ENCODE measurements around the gene PRSS53. TPM values are rescaled to one million over a fixed set of nuclear protein-coding genes. Genes with fewer than 3 reads are reported as not detected.

PRSS53 gene
- total and polyA plus RNA-seq, 4 donors: 0.51 to 14.5 (median 3.0) TPM

- Histone ChIP-seq H3K4me1 (ENCODE audit: control insufficient read depth in 4 of 4, insufficient read depth in 4 of 4, low read length in 3 of 4) (peaks cover 0 to 16% (median 9%) of the 10 kb centered on the region in 4 donors), H3K27ac (ENCODE audit: low read depth in 1 of 2, low read length in 2 of 2) (no peak overlapping the region), H3K4me3 (ENCODE audit: low read depth in 1 of 3, low read length in 3 of 3) (no peak overlapping the region), H3K27me3 (ENCODE audit: control insufficient read depth in 4 of 4, insufficient read depth in 4 of 4, low read length in 3 of 4) (no peaks in the 10 kb centered on the region), H3K36me3 (ENCODE audit: control insufficient read depth in 4 of 4, insufficient read depth in 3 of 4, low read depth in 1 of 4, low read length in 3 of 4) (peaks cover 4 to 46% (median 18%) of the 10 kb centered on the region in 4 donors), H3K9me3 (ENCODE audit: control insufficient read depth in 4 of 4, low read length in 3 of 4) (no peaks in the 10 kb centered on the region), H3K9ac (ENCODE audit: low read depth in 1 of 2, low read length in 2 of 2) (no peak overlapping the region)
- WGBS: 96% methylated on average over 30 of the region's 30 CpGs
- TF ChIP-seq HNF4A (conservative IDR thresholded peaks at IDR 0.05) (no peak), RXRA (IDR thresholded peaks at IDR 0.05) (no peak), MAX (IDR thresholded peaks at IDR 0.05) (no peak), NR2F2 (IDR thresholded peaks at IDR 0.05) (no peak), ATF3 (IDR thresholded peaks at IDR 0.05) (no peak), HNF4G (IDR thresholded peaks at IDR 0.05) (no peak), YY1 (IDR thresholded peaks at IDR 0.05) (no peak), GABPA (IDR thresholded peaks at IDR 0.05 in 1 of 2, conservative IDR thresholded peaks at IDR 0.05 in 1 of 2) (no peak), CTCF (IDR thresholded peaks at IDR 0.05; ENCODE audit: low read depth, low read length, missing input control) (no peak), EGR1 (IDR thresholded peaks at IDR 0.05; ENCODE audit: low read depth in 2 of 2) (no peak), TAF1 (conservative IDR thresholded peaks at IDR 0.05) (no peak), RAD21 (IDR thresholded peaks at IDR 0.05) (no peak), JUND (IDR thresholded peaks at IDR 0.05) (no peak), REST (IDR thresholded peaks at IDR 0.05) (no peak), FOXA1 (IDR thresholded peaks at IDR 0.05) (no peak), FOXA2 (IDR thresholded peaks at IDR 0.05) (no peak)
- DNase-seq (ENCODE audit: low spot score): no peak
Measured at GRCh38 chr16:31077592-31078396, 10.9 kb downstream of the PRSS53 start.

DNA sequence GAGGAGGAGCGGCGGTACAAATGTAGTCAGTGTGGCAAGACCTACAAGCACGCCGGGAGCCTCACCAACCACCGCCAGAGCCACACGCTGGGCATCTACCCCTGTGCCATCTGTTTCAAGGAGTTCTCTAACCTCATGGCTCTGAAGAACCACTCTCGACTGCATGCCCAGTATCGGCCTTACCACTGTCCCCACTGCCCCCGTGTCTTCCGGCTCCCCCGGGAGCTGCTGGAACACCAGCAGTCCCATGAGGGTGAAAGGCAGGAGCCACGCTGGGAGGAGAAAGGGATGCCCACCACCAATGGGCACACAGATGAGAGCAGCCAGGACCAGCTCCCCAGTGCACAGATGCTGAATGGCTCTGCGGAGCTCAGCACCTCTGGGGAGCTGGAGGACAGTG lies 11.7 kb downstream of the PRSS53 start:
- Histone ChIP-seq H3K27me3 (ENCODE audit: control insufficient read depth in 4 of 4, insufficient read depth in 4 of 4, low read length in 3 of 4) (no peaks in the 10 kb centered on the region), H3K9me3 (ENCODE audit: control insufficient read depth in 4 of 4, low read length in 3 of 4) (no peaks in the 10 kb centered on the region), H3K27ac (ENCODE audit: low read depth in 1 of 2, low read length in 2 of 2) (no peak overlapping the region), H3K4me1 (ENCODE audit: control insufficient read depth in 4 of 4, insufficient read depth in 4 of 4, low read length in 3 of 4) (peaks cover 0 to 23% (median 17%) of the 10 kb centered on the region in 4 donors), H3K36me3 (ENCODE audit: control insufficient read depth in 4 of 4, insufficient read depth in 3 of 4, low read depth in 1 of 4, low read length in 3 of 4) (peaks cover 4 to 46% (median 18%) of the 10 kb centered on the region in 4 donors), H3K9ac (ENCODE audit: low read depth in 1 of 2, low read length in 2 of 2) (no peak overlapping the region), H3K4me3 (ENCODE audit: low read depth in 1 of 3, low read length in 3 of 3) (no peak overlapping the region)
- no peak for DNase-seq (ENCODE audit: low spot score)
- no peak for TF ChIP-seq HNF4A (conservative IDR thresholded peaks at IDR 0.05)
- TF ChIP-seq CTCF (IDR thresholded peaks at IDR 0.05; ENCODE audit: low read depth, low read length, missing input control): no peak
- no peak for TF ChIP-seq EGR1 (IDR thresholded peaks at IDR 0.05; ENCODE audit: low read depth in 2 of 2)
- TF ChIP-seq RAD21 (IDR thresholded peaks at IDR 0.05): no peak
- TF ChIP-seq RXRA (IDR thresholded peaks at IDR 0.05): no peak
- no peak for TF ChIP-seq TAF1 (conservative IDR thresholded peaks at IDR 0.05)
- TF ChIP-seq HNF4G (IDR thresholded peaks at IDR 0.05): no peak
- no peak for TF ChIP-seq FOXA1 (IDR thresholded peaks at IDR 0.05)
- TF ChIP-seq NR2F2 (IDR thresholded peaks at IDR 0.05): no peak
- no peak for TF ChIP-seq SP1 (IDR thresholded peaks at IDR 0.05)
- no peak for TF ChIP-seq YY1 (IDR thresholded peaks at IDR 0.05)
- 97% methylated on average over 13 of the region's 13 CpGs for WGBS

All from liver (tissue), 9 donors.